Stimulated activated naive CD8-positive, alpha-beta T cell treated with anti-CD3 and anti-CD28 coated beads, Interleukin-15, amount 100 ng/mL, for 72 hours (primary cell): Measurements from ENCODE around the gene TRPC6.
"Not testable (repeated sequence)": the region's sequence is repeated elsewhere in the genome, so short reads cannot be mapped to it uniquely, and the experiment has no call there.

Source experiments
- ATAC-seq: fragments of 150-1000 bp; cut with Tn5 transposase; 2 replicates; pipeline ENCODE4 v1.10.0; 2021; ENCODE audit warnings: mild to moderate bottlenecking, moderate library complexity
- DNase-seq, 2 donors: peaks; one replicate each; pipeline ENCODE4 v3.0.0; 2021 to 2022
- H3K27ac Mint-ChIP-seq, 2 donors: one replicate each; pipeline ENCODE4 v1.8.0; 2022; ENCODE audit warnings: mild to moderate bottlenecking in 2 of 2, mixed read lengths in 2 of 2, moderate library complexity in 2 of 2
- H3K27me3 Mint-ChIP-seq: one replicate; pipeline ENCODE4 v1.8.0; 2022; ENCODE audit warnings: mixed read lengths
- H3K4me1 Mint-ChIP-seq: one replicate; pipeline ENCODE4 v1.8.0; 2022; ENCODE audit warnings: mild to moderate bottlenecking, mixed read lengths
- H3K4me3 Mint-ChIP-seq, 2 donors: one replicate each; pipeline ENCODE4 v1.8.0; 2022; ENCODE audit warnings: mild to moderate bottlenecking in 2 of 2, mixed read lengths in 2 of 2, moderate library complexity in 1 of 2
- H3K9me3 Mint-ChIP-seq, 2 donors: one replicate each; pipeline ENCODE4 v1.8.0; 2022; ENCODE audit warnings: mixed read lengths in 2 of 2

The TRPC6 gene

DNA sequence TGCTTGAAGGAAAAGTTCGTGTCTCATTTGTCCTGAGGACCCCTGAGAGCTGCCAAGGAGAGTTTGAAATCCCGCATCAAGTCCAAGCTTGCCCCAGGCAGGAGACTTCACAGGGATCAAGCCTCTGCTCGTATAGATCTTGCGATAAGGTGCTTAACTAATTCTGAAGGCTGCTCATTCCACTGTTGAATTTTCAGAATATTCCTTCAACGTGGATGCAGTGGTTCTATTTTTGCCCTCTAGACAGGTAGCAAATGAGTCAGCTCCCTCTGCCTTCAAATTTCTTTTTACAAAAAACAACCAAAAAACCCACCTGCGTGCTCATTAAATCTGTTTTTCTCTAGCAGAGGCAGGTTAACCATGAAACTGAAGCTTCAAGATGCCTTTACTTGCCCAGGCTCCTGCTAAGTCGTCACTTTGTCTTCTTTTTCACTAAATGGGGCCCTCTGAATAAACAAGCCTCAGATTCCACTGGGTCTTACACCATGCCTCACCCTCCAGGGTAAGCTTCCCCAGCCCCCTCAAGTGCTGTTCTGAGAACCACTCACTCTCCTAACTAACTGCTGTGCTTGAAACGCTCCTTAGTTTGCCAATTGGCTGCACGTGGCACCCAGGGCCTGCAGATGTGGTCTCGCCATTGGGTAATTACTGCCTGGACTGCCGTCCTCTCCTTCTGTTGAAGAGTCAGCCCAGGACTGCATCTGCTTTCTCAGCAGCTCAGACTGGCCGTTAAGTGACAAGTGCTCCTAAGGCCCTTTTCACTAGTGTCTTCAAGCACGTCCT, 105.0 kb downstream of the TRPC6 start:
- H3K4me3 Mint-ChIP-seq, result no peak overlapping the region
- ATAC-seq, result no peak
- no peak overlapping the region for H3K27ac Mint-ChIP-seq
- no peak for DNase-seq
- no peaks in the 10 kb centered on the region for H3K9me3 Mint-ChIP-seq
- H3K27me3 Mint-ChIP-seq, result no peaks in the 10 kb centered on the region
- H3K4me1 Mint-ChIP-seq, result no peaks in the 10 kb centered on the region

DNA sequence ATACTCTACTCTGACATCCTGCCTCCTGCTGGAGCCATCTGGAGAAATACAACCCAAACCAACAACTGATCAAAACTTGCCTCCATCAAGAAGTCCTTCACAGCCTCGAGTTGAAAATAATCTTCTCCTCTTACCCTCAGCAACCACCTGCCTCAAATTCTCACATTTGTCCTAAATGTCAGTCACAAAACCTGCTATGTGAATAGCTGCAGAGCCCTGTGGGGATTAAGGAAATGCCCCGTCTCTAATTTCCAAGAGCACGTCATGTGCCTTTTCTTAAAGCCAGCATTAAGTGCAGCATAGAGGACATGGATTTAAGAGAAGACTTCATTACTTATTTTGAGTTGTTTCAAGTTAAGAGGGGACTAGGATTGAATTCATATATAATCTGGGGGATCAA, 105.9 kb downstream of the TRPC6 start:
- H3K4me3 Mint-ChIP-seq, result no peak overlapping the region
- H3K4me1 Mint-ChIP-seq, result no peaks in the 10 kb centered on the region
- H3K27me3 Mint-ChIP-seq, result no peaks in the 10 kb centered on the region
- H3K9me3 Mint-ChIP-seq, result no peaks in the 10 kb centered on the region
- DNase-seq, result no peak
- ATAC-seq, result no peak
- no peak overlapping the region for H3K27ac Mint-ChIP-seq

- no peak overlapping the region for H3K27ac Mint-ChIP-seq
- no peaks in the 10 kb centered on the region for H3K4me1 Mint-ChIP-seq
- DNase-seq (no peak), ATAC-seq (no peak)
- H3K9me3 Mint-ChIP-seq, result no peaks in the 10 kb centered on the region
- H3K4me3 Mint-ChIP-seq, result no peak overlapping the region
- H3K27me3 Mint-ChIP-seq, result no peaks in the 10 kb centered on the region
Measured at GRCh38 chr11:101476191-101476590, 107.6 kb downstream of the TRPC6 start.

DNA sequence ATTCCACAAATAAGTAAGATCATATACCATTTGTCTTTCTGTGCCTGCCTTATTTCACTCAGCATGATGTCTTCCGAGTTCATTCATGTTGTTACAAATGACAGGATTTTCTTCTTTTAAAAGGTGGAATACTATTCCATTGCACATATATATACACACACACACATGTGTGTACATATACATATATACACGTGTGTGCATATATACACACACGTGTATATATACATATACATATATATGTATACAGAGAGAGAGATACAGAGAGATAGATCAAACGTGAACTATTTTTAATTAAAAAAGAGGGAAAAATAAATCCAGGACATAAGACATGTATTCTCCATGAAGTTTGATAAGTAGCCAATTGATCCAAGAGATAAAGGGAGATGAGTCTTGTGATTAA, 108.1 kb downstream of the TRPC6 start:
- Mint-ChIP-seq H3K27me3 (no peaks in the 10 kb centered on the region), H3K27ac (no peak overlapping the region)
- no peak for DNase-seq

DNA sequence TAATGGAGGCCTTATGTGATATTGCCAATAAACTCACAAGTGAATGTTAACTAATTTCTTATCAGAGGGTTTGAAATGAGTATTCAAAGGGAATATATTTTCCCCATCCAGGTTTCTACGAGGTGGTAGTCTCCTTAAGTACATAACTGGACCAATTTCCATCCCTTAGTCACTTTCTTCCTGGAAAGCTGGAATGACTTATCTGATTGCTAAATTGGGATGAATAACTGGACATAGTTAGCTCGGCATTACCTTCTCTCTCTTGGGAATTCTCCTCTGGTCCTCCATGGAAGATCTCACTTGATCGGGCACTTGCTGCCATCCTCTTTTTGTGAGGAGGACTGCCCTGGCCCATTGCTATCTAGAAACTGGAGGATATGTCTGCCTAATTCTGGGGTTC, 109.1 kb downstream of the TRPC6 start:
- H3K4me3 Mint-ChIP-seq, result no peak overlapping the region
- DNase-seq, result no peak
- no peaks in the 10 kb centered on the region for H3K27me3 Mint-ChIP-seq
- no peaks in the 10 kb centered on the region for H3K4me1 Mint-ChIP-seq
- no peak overlapping the region for H3K27ac Mint-ChIP-seq
- no peak for ATAC-seq
- no peaks in the 10 kb centered on the region for H3K9me3 Mint-ChIP-seq

More for the DNA sequence above, 108.1 kb downstream of the TRPC6 start:
- H3K9me3 Mint-ChIP-seq, result no peaks in the 10 kb centered on the region
- ATAC-seq, result no peak
- no peak overlapping the region for H3K4me3 Mint-ChIP-seq
- no peaks in the 10 kb centered on the region for H3K4me1 Mint-ChIP-seq

DNA sequence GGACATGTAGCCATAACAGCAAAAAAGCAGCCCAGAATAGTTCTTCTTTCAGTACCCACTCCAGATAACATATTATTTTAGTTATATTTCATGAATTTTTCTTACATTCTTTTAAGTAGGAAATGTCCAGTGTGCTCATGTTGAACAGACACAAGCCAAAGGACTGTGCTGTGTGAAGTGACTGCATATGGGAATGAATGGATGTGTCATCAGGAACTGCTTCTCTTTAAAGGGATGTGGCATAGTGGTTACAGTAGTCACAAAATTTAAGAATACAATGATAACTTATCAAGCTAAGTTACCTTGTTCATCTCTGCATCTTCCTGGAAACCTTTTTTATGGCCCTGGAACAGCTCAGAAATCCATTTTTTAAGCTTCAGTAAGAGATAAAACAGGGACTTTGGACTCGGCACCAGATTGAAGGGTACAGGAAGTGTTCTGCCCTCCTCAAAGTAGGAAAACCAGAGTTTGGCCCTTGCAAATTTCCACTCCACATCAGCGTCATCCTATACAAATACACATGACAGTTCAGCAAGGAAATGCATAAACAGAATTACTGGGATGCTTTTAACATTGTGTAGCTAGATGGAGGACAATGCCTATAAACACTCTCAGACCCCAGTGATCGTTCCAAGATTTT, 112.8 kb downstream of the TRPC6 start:
- H3K27ac Mint-ChIP-seq, result no peak overlapping the region
- H3K27me3 Mint-ChIP-seq, result no peaks in the 10 kb centered on the region
- no peaks in the 10 kb centered on the region for H3K4me1 Mint-ChIP-seq
- DNase-seq (no peak), ATAC-seq (no peak)
- peaks cover 0 to under 1% of the 10 kb centered on the region in 2 donors for H3K9me3 Mint-ChIP-seq
- no peak overlapping the region for H3K4me3 Mint-ChIP-seq

GRCh38 chr11:101470419-101470818, 113.4 kb downstream of the TRPC6 start:
- no peak overlapping the region for H3K4me3 Mint-ChIP-seq
- H3K4me1 Mint-ChIP-seq, result no peaks in the 10 kb centered on the region
- H3K27ac Mint-ChIP-seq, result no peak overlapping the region
- H3K27me3 Mint-ChIP-seq, result no peaks in the 10 kb centered on the region
- DNase-seq (no peak), ATAC-seq (no peak)
- peaks cover 0 to 6% of the 10 kb centered on the region in 2 donors for H3K9me3 Mint-ChIP-seq

DNA sequence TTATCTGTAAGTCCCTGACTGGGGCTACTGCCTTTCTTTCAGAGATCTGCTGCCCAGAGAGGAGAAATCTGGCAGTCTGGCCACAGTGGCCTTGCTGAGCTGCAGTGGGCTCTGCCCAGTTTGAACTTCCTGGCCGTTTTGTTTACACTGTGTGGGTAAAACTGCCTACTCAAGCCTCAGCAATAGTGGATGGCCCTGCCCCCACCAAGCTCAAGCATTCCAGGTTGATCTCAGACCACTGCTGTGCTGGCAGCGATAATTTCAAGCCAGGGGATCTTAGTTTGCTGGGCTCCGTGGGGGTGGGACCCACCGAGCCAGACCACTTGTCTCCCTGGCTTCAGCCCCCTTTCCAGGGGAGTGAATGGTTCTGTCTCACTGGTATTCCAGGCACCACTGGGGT, 117.5 kb downstream of the TRPC6 start:
- H3K27me3 Mint-ChIP-seq, result no peaks in the 10 kb centered on the region
- no peak overlapping the region for H3K27ac Mint-ChIP-seq
- DNase-seq (no peak), ATAC-seq (no peak)
- H3K4me1 Mint-ChIP-seq, result no peaks in the 10 kb centered on the region
- H3K9me3 Mint-ChIP-seq, result peaks cover 3 to 16% of the 10 kb centered on the region in 2 donors
- H3K4me3 Mint-ChIP-seq, result no peak overlapping the region

DNA sequence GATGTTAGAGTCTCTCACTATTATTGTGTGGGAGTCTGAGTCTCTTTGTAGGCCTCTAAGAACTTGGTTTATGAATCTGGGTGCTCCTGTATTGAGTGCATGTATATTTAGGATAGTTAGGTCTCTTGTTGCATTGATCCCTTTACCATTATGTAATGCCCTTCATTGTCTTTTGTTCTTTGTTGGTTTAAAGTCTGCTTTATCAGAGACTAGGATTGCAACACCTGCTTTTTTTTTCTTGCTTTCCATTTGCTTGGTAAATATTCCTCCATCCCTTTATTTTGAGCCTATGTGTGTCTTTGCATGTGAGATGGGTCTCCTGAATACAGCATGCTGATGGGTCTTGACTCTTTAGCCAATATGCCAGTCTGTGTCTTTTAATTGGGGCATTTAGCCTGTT, 119.4 kb downstream of the TRPC6 start:
- not testable (repeated sequence) for H3K27ac Mint-ChIP-seq, H3K4me3 Mint-ChIP-seq, H3K4me1 Mint-ChIP-seq, ATAC-seq, DNase-seq, H3K27me3 Mint-ChIP-seq
- peaks cover 3 to 16% of the 10 kb centered on the region in 2 donors for H3K9me3 Mint-ChIP-seq

- Mint-ChIP-seq H3K4me3 (no peak overlapping the region), H3K4me1 (no peaks in the 10 kb centered on the region), H3K27me3 (no peaks in the 10 kb centered on the region), H3K9me3 (peaks cover 3 to 6% of the 10 kb centered on the region in 2 donors), H3K27ac (no peak overlapping the region)
- DNase-seq (no peak), ATAC-seq (no peak)
Measured at GRCh38 chr11:101459020-101459419, 124.8 kb downstream of the TRPC6 start.

GRCh38 chr11:101458161-101458560, 125.6 kb downstream of the TRPC6 start:
- DNase-seq, result no peak
- H3K9me3 Mint-ChIP-seq, result no peaks in the 10 kb centered on the region
- no peak overlapping the region for H3K27ac Mint-ChIP-seq
- no peak for ATAC-seq
- no peaks in the 10 kb centered on the region for H3K4me1 Mint-ChIP-seq
- no peaks in the 10 kb centered on the region for H3K27me3 Mint-ChIP-seq
- no peak overlapping the region for H3K4me3 Mint-ChIP-seq

- Mint-ChIP-seq H3K27ac (no peak overlapping the region), H3K4me1 (no peaks in the 10 kb centered on the region), H3K27me3 (no peaks in the 10 kb centered on the region), H3K9me3 (no peaks in the 10 kb centered on the region), H3K4me3 (no peak overlapping the region)
- DNase-seq (no peak), ATAC-seq (no peak)
Measured at GRCh38 chr11:101456812-101457211, 127.0 kb downstream of the TRPC6 start.

- ATAC-seq (no peak), DNase-seq (no peak)
- Mint-ChIP-seq H3K4me1 (no peaks in the 10 kb centered on the region), H3K27me3 (no peaks in the 10 kb centered on the region), H3K4me3 (no peak overlapping the region), H3K27ac (no peak overlapping the region), H3K9me3 (no peaks in the 10 kb centered on the region)
Measured at GRCh38 chr11:101453682-101454081, 130.1 kb downstream of the TRPC6 start.

GRCh38 chr11:101448881-101449442, 134.8 kb downstream of the TRPC6 start:
- no peak overlapping the region for H3K4me3 Mint-ChIP-seq
- no peaks in the 10 kb centered on the region for H3K9me3 Mint-ChIP-seq
- ATAC-seq (no peak), DNase-seq (no peak)
- H3K27me3 Mint-ChIP-seq, result no peaks in the 10 kb centered on the region
- H3K27ac Mint-ChIP-seq, result no peak overlapping the region
- no peaks in the 10 kb centered on the region for H3K4me1 Mint-ChIP-seq

DNA sequence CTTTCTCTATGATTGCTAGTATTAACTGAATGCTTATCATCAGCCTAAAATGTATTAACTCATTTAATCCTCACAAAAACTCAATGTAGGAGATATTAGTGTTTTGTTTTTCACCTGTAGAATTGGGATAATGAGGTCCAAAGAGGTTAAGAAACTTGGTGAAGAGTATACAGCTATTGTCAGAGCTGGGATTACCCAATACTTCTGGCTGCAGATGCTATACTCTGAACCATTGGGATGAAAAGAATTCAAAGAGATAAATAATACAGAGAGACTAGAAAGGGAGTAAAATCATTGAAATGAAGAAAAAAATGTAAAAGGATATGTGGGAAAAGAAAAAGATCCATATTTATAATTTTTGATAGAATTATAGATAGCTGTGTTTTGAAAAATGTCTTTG, 137.1 kb downstream of the TRPC6 start:
- H3K4me3 Mint-ChIP-seq, result no peak overlapping the region
- H3K4me1 Mint-ChIP-seq, result no peaks in the 10 kb centered on the region
- H3K27me3 Mint-ChIP-seq, result no peaks in the 10 kb centered on the region
- H3K9me3 Mint-ChIP-seq, result no peaks in the 10 kb centered on the region
- no peak for ATAC-seq
- no peak for DNase-seq
- H3K27ac Mint-ChIP-seq, result no peak overlapping the region

DNA sequence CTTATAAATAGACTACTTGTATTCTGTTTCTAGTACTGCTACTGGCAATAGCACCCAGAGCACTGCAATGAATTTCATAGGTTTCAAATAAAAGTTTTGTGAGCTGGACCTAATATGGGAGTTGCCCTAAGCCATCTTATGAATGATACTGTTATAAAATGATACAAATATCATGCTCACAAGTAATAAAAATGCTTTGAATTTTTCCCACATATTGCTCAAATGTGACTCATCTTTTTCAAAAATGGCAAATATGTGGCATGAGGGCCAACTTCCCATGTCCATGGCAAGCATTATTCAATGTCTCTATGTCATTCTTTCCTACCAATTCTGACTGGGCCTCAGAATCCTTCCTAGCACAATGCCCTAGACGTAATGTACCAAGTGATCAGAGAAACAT, 137.6 kb downstream of the TRPC6 start:
- Mint-ChIP-seq H3K27me3 (no peaks in the 10 kb centered on the region), H3K9me3 (no peaks in the 10 kb centered on the region), H3K4me1 (no peaks in the 10 kb centered on the region), H3K27ac (no peak overlapping the region), H3K4me3 (no peak overlapping the region)
- ATAC-seq (no peak), DNase-seq (no peak)
